C4-2B (cell line): ENCODE measurements around the gene PFKP.

Experiments
- ZFX ChIP-seq: fragments of 450-650 bp; IDR thresholded peaks from 2 replicates; pipeline ENCODE4 v1.6.1; 2017
- TF ChIP-seq, protein P1 (sequence below): fragments of 450-650 bp; conservative IDR thresholded peaks from 2 replicates; pipeline ENCODE4 v1.5.1; 2017; ENCODE audit warnings: mild to moderate bottlenecking

- TF ChIP-seq, protein P1, sequence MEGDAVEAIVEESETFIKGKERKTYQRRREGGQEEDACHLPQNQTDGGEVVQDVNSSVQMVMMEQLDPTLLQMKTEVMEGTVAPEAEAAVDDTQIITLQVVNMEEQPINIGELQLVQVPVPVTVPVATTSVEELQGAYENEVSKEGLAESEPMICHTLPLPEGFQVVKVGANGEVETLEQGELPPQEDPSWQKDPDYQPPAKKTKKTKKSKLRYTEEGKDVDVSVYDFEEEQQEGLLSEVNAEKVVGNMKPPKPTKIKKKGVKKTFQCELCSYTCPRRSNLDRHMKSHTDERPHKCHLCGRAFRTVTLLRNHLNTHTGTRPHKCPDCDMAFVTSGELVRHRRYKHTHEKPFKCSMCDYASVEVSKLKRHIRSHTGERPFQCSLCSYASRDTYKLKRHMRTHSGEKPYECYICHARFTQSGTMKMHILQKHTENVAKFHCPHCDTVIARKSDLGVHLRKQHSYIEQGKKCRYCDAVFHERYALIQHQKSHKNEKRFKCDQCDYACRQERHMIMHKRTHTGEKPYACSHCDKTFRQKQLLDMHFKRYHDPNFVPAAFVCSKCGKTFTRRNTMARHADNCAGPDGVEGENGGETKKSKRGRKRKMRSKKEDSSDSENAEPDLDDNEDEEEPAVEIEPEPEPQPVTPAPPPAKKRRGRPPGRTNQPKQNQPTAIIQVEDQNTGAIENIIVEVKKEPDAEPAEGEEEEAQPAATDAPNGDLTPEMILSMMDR: no peak
- no peak for TF ChIP-seq ZFX
Observed at GRCh38 chr10:3085785-3086567, 18.6 kb downstream of the PFKP start.
